SK-N-SH treated with all-trans-retinoic acid at 6 μM for 48 hours (cell line): Measurements from ENCODE around the gene ONECUT3.

Source experiments
- ATAC-seq: fragments of 200-7000 bp; cut with Tn5 transposase; 3 replicates; pipeline ENCODE4 v1.9.1; 2020; ENCODE audit warnings: mild to moderate bottlenecking, moderate library complexity
- ARNTL ChIP-seq: fragments of 450-650 bp; formaldehyde crosslinking; IDR thresholded peaks from 2 replicates; pipeline ENCODE4 v1.5.0; 2020; ENCODE audit warnings: low read depth, mild to moderate bottlenecking, moderate library complexity, borderline replicate concordance
- BACH2 ChIP-seq: fragments of 250-450 bp; sonication (Bioruptor Pico); IDR thresholded peaks from 2 replicates; pipeline ENCODE4 v1.9.0; 2021; ENCODE audit warnings: mild to moderate bottlenecking, borderline replicate concordance
- CREB5 ChIP-seq: fragments of 250-450 bp; sonication (Bioruptor Pico); IDR thresholded peaks from 2 replicates; pipeline ENCODE4 v1.5.1; 2020; ENCODE audit warnings: low read depth, mild to moderate bottlenecking, moderate library complexity
- CSDC2 ChIP-seq: fragments of 250-450 bp; sonication (Bioruptor Pico); IDR thresholded peaks from 2 replicates; pipeline ENCODE4 v1.5.0; 2020; ENCODE audit warnings: mild to moderate bottlenecking, moderate library complexity
- CSRNP3 ChIP-seq: fragments of 250-450 bp; sonication (Bioruptor Pico); IDR thresholded peaks from 2 replicates; pipeline ENCODE4 v1.5.1; 2021; ENCODE audit warnings: mild to moderate bottlenecking, moderate library complexity
- ESRRG ChIP-seq: fragments of 250-450 bp; sonication (Bioruptor Pico); IDR thresholded peaks from 2 replicates; pipeline ENCODE4 v1.6.1; 2021; ENCODE audit warnings: mild to moderate bottlenecking
- GLIS3 ChIP-seq: fragments of 250-450 bp; sonication (Bioruptor Pico); IDR thresholded peaks from 2 replicates; pipeline ENCODE4 v1.5.0; 2020; ENCODE audit warnings: mild to moderate bottlenecking, moderate library complexity
- ISL1 ChIP-seq: fragments of 250-450 bp; sonication (Bioruptor Pico); IDR thresholded peaks from 2 replicates; pipeline ENCODE4 v2.1.2; 2022; ENCODE audit warnings: mild to moderate bottlenecking, moderate library complexity
- OSR1 ChIP-seq: fragments of 250-450 bp; sonication (Bioruptor Pico); IDR thresholded peaks from 2 replicates; pipeline ENCODE4 v1.8.0; 2022; ENCODE audit warnings: moderate library complexity, mild to moderate bottlenecking, inconsistent platforms
- PATZ1 ChIP-seq: fragments of 250-450 bp; sonication (Bioruptor Pico); IDR thresholded peaks from 2 replicates; pipeline ENCODE4 v1.8.0; 2020; ENCODE audit warnings: mild to moderate bottlenecking, moderate library complexity, borderline replicate concordance
- POU6F1 ChIP-seq: fragments of 250-450 bp; sonication (Bioruptor Pico); IDR thresholded peaks from 2 replicates; pipeline ENCODE4 v1.8.0; 2021; ENCODE audit warnings: low read depth, mild to moderate bottlenecking, moderate library complexity, borderline replicate concordance
- PPARA ChIP-seq: fragments of 250-450 bp; sonication (Bioruptor Pico); IDR thresholded peaks from 2 replicates; pipeline ENCODE4 v1.5.0; 2020; ENCODE audit warnings: mild to moderate bottlenecking, borderline replicate concordance
- RARB ChIP-seq: fragments of 250-450 bp; sonication (Bioruptor Pico); IDR thresholded peaks from 2 replicates; pipeline ENCODE4 v1.8.0; 2021; ENCODE audit warnings: mild to moderate bottlenecking, moderate library complexity
- SNAI2 ChIP-seq: fragments of 250-450 bp; sonication (Bioruptor Pico); IDR thresholded peaks from 2 replicates; pipeline ENCODE4 v1.5.0; 2020; ENCODE audit warnings: mild to moderate bottlenecking, moderate library complexity
- TCF4 ChIP-seq: fragments of 250-450 bp; sonication (Bioruptor Pico); IDR thresholded peaks from 2 replicates; pipeline ENCODE4 v1.8.0; 2021; ENCODE audit warnings: mild to moderate bottlenecking, moderate library complexity, borderline replicate concordance
- TSHZ2 ChIP-seq: fragments of 250-450 bp; sonication (Bioruptor Pico); IDR thresholded peaks from 2 replicates; pipeline ENCODE4 v1.5.0; 2020; ENCODE audit warnings: mild to moderate bottlenecking, moderate library complexity
- ZC3H10 ChIP-seq: fragments of 250-450 bp; sonication (Bioruptor Pico); IDR thresholded peaks from 2 replicates; pipeline ENCODE4 v1.5.1; 2021; ENCODE audit warnings: mild to moderate bottlenecking, moderate library complexity
- ZFP3 ChIP-seq: fragments of 250-450 bp; sonication (Bioruptor Pico); IDR thresholded peaks from 2 replicates; pipeline ENCODE4 v1.5.0; 2020; ENCODE audit warnings: mild to moderate bottlenecking, moderate library complexity
- ZFP30 ChIP-seq: fragments of 450-650 bp; formaldehyde crosslinking; IDR thresholded peaks from 2 replicates; pipeline ENCODE4 v1.5.0; 2022; ENCODE audit warnings: mild to moderate bottlenecking, moderate library complexity
- ZNF565 ChIP-seq: fragments of 450-650 bp; formaldehyde crosslinking; conservative IDR thresholded peaks from 2 replicates; pipeline ENCODE4 v1.5.0; 2020; ENCODE audit warnings: low read depth, mild to moderate bottlenecking, moderate library complexity
- ZNF70 ChIP-seq: fragments of 450-650 bp; formaldehyde crosslinking; IDR thresholded peaks from 2 replicates; pipeline ENCODE4 v1.5.0; 2020; ENCODE audit warnings: mild to moderate bottlenecking, moderate library complexity
- ZNF8 ChIP-seq: fragments of 450-650 bp; formaldehyde crosslinking; IDR thresholded peaks from 2 replicates; pipeline ENCODE4 v1.5.0; 2020; ENCODE audit warnings: mild to moderate bottlenecking, moderate library complexity

ONECUT3 gene

GRCh38 chr19:1785310-1785709 lies 32.0 kb downstream of the ONECUT3 start:
- TF ChIP-seq ISL1 (CRISPR knock-in tag) (no peak), BACH2 (no peak), ZNF565 (CRISPR knock-in tag) (no peak), CSRNP3 (CRISPR knock-in tag) (no peak), ARNTL (CRISPR knock-in tag) (no peak), TCF4 (CRISPR knock-in tag) (no peak), OSR1 (CRISPR knock-in tag) (no peak), PATZ1 (CRISPR knock-in tag) (no peak), ESRRG (CRISPR knock-in tag) (no peak), ZNF8 (CRISPR knock-in tag) (no peak), POU6F1 (no peak), TSHZ2 (CRISPR knock-in tag) (no peak), PPARA (CRISPR knock-in tag) (no peak), ZNF70 (CRISPR knock-in tag) (no peak), ZC3H10 (no peak), RARB (CRISPR knock-in tag) (no peak), CSDC2 (CRISPR knock-in tag) (no peak), ZFP30 (CRISPR knock-in tag) (no peak), GLIS3 (CRISPR knock-in tag) (no peak)
- no peak for ATAC-seq

GRCh38 chr19:1786668-1787067 lies 33.4 kb downstream of the ONECUT3 start:
- ATAC-seq, result no peak
- TF ChIP-seq ZNF8 (CRISPR knock-in tag), result no peak
- TF ChIP-seq TSHZ2 (CRISPR knock-in tag), result no peak
- no peak for TF ChIP-seq SNAI2 (CRISPR knock-in tag)
- TF ChIP-seq POU6F1, result no peak
- no peak for TF ChIP-seq ZFP3 (CRISPR knock-in tag)
- TF ChIP-seq OSR1 (CRISPR knock-in tag), result no peak
- TF ChIP-seq ESRRG (CRISPR knock-in tag), result no peak
- no peak for TF ChIP-seq ARNTL (CRISPR knock-in tag)
- TF ChIP-seq CREB5 (CRISPR knock-in tag), result no peak
